ENCODE measurements around the gene FAM78A.

The FAM78A gene

DNA sequence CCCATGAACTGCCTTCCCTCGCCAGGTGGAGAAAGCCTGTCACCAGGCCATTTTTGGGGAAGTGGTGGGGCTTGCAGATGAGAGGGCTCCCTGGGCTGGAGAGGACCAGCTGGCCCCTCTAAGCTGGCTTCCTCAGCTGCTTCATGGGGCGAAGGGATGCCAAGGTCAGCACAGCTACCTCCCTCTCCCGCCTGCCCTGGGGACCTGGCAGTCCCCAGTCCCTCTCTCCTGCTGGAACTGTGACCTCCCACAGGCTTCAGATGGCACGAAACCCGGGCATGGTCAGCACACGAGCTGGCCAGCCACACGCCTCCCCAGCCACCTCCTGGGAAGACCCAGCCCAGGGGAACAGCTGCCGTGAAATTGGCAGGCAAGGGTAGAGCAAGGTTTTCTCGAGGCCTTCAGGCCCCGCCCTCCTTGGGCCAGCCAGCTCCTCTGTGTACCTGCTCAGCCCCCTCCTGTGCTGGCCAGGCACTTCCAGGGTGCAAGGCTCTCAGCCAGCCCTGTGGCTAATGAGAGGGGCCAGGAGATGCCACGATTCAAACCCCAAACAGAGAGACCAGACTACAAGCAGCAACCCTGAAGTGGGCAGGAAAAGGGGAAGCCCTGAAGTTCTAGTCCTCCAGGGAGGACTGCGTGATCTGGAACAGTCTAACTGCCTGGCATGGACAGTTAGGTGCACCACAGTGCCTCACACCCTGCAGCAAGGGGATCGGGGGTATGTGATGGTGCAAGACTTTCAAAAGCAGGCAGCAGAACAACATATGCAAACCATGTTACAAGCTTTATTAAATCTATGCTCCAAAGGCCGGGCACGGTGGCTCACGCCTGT is 26.1 kb upstream of the FAM78A start:
- no peak for DNase-seq

DNA sequence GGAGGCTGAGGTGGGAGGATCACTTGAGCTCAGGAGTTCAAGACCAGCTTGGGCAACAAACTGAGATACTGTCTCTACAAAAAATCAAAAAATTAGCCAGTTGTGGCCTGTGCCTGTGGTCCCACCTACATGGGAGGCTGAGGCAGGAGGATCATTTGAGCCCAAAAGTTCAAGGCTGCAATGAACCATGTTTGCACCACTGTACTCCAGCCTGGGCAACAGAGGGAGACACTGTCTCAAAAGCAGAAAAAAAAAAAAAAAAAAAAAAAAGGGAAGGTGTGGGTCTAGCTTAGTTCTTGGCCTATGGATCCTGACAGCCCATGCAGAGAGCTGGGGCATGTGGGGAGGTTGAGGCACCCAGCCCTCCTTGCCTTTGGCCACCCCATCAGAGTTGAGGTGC is 24.1 kb upstream of the FAM78A start:
- DNase-seq: no peak

DNA sequence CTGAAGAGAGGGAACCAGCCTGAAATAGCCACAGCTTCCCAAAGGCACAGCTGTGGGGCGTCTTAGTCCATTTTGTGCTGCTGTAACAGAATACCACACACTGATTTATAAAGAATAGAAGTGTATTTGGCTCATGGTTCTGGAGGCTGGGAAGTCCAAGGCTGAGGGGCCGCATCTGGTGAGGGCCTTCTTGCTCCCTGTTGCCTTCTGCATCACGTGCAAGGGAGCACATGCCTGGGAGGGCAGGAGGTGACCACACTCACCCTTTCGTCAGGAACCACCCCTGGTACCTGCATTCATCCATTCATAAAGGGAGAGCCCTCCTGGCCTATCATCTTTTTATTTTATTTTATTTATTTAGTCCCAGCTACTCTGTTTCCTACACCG is 23.6 kb upstream of the FAM78A start:
- no peak for DNase-seq

DNA sequence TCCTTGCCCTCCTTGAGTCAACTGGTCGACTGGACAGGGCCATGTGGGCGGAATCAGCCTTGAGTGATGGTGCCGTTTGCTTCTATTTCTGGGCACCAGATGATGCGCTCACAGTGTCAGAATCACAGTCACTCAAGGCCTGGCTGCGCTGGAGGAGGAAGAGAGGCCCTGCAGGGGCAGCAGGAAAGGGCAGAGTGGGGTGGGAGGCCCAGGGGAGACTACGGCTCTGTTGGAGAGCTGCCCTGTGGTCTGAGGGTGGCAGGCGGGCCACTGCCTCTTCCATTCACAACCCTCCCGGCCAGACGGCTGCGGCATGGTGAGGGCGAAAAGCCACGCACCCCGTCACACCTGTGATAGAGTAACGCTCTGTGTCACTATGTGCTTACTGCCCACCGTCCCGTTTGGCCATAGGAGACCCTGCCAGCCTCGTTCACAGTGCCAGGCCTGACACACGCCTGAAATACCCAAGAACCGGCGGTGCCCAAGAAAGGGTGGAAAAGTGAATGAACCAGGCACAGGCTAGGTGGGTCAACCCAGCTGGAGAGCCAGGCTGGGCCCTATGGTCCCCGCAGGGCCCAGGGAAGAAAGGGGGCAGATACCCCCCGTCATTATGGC is 23.1 kb upstream of the FAM78A start:
- no peak for DNase-seq

DNA sequence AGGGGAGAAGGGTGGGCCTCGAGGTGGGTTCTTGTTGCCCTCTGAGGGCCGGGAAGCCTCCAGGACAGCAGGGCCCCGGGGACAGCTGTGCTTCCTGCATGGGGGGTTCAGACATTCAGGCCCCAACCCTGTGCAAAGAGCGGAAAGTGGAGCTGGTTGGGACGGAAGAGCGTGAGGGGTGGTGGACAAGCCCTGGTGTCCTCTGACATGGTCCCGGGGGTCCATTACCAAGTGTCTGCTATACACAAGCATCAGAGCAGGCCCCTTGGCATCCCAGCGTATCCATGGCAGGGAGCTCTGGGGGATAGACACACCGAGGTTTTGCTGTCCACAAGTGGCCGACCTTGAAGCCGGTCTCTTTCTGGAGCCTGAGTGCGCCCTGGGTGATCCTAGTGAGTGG is 22.5 kb upstream of the FAM78A start:
- no peak for DNase-seq

DNA sequence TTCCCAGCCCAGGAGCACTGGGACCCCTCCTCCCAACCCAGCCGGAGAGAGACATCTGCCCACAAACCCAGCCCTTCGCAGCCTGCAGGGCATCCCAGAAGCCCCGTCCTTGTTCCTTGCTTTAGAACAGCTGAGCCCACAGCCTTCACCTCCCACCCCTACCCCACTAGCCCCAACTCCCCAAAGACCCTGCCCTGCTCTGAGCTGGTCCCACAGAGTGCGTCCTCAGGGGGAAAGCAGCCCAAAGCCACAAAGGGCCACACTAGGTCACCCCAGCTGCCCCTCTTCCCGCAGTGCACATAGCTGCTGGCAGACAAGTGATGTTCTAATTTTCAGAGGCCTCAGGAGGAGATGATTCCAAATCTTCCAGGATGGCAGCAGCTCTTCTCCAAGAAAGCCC is 22.0 kb upstream of the FAM78A start:
- DNase-seq: no peak

DNA sequence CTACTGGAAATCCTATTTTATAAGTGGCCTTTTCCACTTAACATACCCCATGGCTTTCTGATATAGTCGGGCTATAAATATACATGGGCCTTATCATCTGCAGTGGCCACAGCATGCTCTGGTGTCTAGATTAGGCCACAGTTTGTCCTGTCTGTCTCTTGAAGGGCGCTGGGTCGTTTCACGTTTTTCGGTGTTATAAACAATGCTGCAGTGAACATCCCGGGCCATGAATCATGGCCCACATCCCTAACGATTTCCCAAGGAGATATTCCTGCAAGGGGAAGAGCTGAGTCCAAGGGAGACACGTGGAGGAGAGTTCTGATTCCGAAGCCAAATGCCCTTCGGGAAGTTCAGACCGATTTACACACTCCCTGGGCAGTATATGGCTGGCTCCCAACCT is 21.6 kb upstream of the FAM78A start:
- no peak for DNase-seq

DNA sequence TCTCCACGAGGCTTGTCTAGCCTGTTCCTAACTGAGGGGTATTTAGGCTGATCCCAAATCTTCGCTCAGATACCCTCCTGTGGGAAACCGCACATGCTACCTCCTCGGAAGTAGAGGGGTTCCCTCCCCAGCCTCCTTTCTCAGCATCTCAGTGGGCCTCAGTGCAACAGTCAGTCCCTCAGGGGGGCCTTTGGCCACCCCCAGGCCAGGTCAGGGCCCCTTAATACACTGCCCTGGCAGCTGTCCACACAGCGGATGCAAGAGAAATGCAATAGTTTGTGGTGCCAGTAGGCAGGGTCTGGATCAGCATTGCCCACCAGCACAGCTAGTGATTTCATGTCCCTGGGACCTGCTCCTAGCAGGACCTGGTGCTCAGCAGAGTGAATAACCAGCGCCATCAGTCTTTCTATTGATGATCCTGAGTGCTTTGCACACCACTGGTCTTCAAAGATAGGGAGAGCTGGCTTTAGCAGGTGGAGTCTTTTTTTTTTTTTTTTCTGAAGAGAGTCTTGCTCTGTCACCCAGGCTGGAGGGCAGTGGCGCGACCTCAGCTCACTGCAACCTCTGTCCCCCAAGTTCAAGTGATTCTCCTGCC is 20.7 kb upstream of the FAM78A start:
- DNase-seq: no peak

DNA sequence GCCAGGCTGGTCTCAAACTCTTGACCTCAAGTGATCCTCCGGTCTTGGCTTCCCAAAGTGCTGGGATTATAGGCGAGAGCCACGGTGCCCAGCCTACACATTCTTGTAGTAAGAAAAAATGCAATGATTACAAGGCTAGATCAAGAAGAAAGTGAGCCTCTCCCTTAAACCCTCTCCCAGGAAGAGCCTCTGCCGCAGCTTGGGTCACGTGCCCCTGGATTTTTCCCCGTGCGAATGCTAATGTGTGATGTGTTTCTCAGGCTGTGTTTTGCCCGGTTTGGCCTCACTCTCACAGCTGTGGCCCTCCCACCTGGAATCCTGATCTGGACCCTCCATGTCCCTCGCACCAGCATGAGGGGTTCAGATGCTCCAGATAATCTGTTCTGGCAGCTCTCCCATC is 20.1 kb upstream of the FAM78A start:
- no peak for DNase-seq

DNA sequence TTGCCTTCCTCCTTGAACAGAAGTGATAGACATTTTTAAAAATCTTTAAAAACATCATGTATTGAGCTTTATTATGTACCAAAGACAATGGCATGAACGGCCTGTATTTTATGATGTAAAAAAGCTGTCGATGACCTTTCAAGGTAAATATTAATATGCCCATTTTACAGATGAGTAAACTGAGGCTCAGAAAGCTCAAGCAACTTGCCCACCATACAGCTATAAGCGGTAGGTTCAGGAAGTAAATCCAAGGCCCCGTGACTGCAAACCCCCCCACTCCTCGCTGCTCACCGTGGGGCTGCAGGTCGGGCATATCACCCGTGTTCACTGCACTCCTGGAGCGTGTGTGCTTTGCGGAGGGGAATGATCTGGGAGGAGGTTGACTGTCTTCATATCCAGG is 16.6 kb upstream of the FAM78A start:
- DNase-seq: no peak

DNA sequence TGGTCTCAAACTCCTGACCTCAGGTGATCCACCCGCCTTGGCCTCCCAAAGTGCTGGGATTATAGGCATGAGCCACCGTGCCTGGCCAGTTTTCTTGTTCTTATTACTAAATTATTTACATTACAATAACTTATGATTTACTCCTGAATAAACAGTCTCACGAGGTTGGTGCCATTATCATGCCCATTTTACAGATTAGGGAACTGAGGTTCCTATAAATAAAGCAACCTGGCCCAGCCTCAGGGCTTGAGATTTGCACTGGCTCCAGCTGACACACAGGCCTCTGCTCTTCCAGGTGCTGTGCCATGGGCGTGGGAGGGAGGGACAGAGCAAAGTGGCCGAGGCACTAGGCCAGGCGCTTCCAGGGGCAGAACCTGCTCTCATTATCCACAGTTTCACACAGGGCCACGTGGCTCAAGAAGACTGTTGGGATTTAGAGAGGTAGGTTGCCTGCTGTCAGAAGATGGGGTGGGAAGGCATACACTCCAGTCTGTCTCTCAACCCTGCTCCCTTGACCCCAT is 15.5 kb upstream of the FAM78A start:
- DNase-seq: no peak

DNA sequence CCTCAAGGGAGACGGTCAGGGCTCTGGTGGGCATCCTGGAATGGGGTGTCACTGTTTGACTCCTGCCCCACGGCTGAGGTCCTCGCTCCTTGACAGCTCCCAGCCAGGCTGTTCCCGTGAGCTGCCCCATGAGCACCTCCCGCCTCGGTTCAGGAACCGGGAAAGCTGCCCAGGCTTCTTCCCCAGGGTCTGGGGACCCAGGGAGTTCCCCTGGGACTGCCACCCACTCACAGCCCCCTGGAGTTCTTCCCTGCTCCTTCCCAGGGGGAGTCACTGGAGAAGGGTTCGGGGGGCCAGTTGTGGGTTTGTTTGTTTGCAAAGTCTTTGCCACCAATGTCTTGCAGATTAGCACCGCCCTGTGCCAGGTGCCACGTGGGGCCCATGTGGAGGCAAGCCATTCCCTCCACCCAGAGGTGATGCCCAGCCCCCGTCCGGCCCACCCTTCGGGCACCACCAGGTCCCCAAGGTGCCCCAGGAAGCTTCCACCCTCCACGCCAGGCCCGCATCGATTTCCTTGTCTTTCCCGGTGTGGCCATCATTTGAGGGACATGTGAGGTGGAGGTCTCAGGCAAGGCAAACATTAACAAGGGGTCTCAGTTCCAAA is 14.6 kb upstream of the FAM78A start:
- no peak for DNase-seq

DNA sequence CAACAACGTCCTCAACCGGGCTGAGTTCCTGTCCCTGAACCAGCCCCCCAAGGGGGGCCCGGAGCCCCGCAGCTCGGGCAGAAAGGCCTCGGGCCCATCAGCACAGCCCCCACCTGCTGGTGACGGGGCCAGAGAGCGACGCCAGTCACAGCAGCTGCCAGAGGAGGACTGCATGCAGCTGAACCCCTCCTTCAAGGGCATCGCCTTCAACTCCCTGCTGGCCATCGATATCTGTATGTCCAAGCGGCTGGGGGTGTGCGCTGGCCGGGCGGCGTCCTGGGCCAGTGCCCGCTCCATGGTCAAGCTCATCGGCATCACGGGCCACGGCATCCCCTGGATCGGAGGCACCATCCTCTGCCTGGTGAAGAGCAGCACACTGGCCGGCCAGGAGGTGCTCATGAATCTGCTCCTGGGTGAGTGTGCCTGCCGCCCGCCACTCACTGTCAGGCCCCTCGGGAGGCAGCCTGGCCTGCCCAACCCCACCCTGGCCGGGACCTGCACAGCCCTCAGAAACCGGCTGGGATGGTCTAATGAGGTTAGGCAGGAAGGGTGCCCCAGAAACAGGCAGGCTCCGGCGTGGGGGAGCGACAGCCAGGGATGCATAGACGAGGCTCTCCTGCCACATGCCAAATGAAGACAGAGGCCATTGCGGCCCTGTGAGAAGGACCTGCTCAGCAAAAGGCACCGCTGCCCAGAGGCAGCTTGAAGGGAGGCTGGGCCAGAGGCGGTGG is 13.9 kb upstream of the FAM78A start:
- no peak for DNase-seq

DNA sequence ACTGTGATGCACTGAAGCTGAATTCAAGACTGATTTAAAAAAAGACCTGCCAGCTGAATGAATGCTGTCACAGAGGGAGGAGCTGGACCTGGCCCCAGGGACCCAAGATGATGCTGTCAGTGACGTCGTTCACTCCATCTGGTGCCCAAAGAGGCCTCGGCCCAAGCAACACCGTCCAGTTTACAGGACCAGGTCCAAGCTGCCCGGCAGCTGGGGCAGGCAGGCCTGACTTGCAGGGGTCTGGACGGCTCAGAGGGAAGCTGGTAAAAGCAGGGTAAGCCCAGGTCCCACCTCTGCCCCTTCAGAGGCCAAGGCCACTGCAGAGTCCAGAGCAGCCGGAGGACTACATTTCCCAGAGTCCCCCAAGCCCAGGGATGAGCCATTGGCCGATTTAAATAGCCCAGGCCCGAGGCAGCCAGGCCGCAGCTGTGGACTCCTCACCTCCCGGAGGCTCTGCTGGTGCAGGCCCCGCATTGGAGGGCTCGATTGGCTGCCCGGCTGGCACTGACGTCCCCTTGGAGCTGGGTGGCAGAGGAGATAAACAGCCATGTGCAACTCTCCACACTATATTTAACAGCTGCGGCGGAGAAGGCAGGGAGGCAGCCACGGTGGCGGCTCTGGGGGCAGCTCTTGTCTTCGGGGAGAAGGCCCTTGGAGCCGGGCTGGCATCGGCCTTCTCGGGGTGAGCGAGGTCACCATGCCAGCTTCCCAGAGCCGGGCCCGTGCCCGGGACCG is 13.2 kb upstream of the FAM78A start, which contains the start of gene PLPP7:
PLPP7 (plus strand) TSS at position 423 of the 735 bp plus-strand sequence; CDS start at position 698, 275 bp downstream.
- no peak for DNase-seq

DNA sequence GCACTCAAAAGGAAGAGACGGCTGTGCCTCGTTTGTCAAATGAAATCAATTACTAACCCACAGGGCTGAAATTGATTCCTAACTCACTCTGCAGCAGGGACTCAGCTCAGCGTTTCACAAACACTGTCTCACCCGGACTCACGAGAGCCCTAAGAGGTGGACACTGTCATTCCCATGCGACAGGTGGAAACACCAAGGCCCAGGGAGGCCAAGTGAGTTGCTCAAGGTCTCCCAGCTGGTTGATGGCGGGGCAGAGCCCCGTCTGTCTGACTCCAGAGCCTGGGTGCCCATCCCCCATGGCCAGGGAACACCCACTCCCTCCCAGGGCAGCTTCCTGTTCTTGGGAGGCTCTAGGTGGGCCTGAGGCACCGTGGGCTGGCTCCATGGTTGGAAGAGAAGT is 11.9 kb upstream of the FAM78A start:
- no peak for DNase-seq

DNA sequence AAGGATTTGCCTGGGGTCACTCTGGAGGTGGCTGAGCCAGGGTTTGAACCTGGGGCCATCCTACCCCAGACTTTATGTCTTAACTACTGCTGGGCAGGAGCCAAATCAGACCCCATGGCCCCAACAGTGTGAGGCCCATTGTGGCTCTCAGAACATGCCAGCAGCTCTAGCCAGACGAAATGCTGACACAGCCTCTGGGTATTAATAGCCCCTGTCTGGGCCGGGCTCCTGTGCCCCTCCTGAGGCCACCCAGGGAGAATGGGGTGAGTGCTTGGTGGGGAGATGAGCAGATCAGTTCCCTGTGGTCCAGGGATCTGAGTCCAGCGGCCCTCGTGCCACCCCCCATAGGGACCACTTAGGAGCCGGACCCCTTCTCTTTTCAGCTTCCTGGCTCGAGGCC is 11.0 kb upstream of the FAM78A start:
- no peak for DNase-seq

DNA sequence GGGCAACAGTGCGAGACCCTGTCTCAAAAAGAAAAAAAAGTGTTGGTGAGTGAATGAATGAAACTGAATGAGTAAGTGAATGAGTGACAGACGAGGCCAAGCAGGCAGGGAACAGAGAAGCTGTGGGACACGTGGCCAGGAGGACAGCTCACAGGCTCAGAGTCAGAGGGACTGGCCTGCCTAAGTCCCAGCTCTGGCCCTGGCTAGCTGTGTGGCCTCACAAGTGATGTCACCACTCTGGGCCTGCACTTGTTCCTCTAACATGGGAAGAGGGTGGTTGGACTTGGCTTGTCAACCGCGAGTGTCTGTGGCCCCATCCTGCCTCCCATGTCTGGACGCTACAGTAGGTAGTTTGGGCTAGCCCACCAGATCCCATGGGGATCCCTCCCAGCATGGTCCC is 8.5 kb upstream of the FAM78A start:
- DNase-seq: no peak

DNA sequence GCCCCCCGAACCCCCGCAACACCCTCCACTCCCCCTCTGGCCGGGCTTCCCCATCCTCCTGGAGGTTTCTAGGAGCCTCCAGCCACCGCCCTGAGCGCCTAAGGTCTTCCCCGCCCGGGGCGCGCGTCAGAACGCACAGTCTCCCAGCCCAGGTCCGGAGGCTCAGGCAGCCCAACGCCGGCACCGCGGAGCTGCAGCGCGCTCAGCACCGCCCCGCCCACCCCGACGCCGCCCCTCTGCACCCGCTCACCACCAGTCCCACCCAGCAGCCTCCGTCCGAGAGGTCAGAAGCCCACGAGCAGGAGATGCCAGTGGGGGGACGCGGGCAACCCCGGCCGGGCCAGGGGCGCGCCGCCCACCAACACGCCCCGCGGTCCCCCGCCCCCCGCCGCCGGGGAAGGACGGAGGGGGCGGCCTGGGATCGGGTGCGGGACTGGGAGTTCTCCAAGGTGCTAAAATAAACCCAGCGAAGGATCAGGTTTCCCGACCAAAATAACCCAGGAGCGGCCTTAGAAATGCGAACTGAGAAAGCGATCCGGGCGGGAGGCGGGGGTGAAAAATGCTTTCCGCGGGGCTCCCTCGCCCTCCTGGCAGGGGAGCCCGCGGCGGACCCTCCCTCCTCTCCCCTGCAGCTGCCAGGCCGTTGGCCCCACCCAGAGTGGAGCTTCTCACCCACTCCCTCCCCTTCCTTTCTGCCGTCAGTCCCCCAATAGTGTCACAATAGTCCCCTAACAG is 6.5 kb upstream of the FAM78A start:
- no peak for DNase-seq

DNA sequence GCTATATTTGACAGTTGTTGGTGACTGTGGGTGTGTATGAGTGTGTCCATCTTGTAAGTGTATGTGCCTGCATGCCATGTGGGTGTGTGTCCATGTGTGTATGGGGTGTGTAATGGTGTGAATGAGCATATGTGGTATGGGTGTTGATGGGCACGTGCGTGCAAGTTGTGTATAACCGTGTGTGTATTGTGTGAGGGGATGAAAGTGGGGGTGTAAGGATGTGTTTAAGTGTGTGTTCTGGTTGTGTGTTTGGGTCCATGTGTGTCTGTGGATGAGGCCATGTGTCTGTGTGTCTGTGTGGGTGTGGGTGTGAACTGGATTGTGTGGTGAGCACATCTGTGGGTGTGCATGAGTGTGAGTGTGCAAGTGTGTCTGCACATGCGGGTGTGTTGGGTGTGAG is 5.9 kb upstream of the FAM78A start:
- no peak for DNase-seq

DNA sequence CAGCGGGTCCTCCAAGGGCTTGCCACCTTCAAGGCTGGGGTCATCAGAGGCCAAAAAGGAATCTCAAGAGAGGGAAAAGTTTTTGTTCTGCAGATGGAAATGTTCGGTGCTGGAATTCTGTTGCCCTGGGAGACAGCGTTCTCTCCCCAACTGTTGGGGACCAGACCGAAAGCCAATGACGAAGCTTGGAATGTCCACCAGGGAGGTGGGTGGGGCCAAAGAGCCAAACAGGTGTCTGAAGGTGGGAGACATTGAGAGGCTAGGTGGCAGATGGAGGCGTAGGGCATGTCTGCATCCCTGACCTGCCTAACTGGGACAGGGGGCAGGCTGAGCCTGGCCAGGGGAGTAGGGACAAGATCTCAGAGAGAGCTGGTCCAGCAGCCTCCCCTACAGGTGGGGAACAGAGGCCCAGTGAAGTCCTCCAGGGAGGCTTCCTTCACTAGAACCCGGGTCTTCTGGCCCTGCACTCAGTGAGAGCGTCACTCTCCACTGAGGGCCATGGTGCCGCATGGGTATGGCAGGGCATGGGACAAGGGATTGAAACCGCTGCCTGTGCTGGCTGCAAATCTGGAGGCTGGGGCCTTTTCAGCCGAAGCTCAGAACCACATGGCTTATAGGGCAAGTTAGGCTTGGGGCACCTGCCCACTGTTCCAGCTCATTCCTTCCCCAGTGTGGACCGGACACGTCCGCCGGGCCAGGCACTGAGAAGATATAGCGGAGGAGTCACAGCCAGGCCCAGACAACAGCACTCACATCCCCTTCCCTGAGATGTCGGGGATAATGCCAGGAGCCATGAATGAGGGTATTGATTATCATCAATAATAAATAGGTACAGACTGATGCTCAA is 5.0 kb upstream of the FAM78A start:
- no peak for DNase-seq

DNA sequence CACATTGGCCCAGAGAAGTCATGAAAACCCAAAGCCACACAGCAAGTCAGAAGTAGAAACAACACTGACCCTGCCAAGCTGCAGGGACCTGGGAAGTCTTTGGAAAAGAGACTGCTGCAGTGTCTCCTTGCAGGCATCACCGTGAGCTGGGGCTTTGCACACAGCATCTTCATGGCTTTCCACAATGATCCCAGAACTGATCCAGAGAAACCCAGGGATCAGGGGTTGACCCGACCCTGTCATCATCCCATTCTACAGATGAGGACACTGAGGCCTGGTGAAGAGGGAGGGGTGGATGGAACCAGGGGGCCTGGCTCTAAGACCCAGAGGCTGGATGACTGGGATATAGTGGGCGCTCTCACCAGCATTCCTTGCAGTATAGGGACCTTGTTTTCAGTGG is 4.3 kb upstream of the FAM78A start:
- no peak for DNase-seq
